ENCODE measurements around the gene RFX5. TPM values are rescaled to one million over a fixed set of nuclear protein-coding genes. Genes with fewer than 3 reads are reported as not detected.

The RFX5 gene
- total RNA-seq, 1 donor from 2014 or later = 8.4 TPM

DNA sequence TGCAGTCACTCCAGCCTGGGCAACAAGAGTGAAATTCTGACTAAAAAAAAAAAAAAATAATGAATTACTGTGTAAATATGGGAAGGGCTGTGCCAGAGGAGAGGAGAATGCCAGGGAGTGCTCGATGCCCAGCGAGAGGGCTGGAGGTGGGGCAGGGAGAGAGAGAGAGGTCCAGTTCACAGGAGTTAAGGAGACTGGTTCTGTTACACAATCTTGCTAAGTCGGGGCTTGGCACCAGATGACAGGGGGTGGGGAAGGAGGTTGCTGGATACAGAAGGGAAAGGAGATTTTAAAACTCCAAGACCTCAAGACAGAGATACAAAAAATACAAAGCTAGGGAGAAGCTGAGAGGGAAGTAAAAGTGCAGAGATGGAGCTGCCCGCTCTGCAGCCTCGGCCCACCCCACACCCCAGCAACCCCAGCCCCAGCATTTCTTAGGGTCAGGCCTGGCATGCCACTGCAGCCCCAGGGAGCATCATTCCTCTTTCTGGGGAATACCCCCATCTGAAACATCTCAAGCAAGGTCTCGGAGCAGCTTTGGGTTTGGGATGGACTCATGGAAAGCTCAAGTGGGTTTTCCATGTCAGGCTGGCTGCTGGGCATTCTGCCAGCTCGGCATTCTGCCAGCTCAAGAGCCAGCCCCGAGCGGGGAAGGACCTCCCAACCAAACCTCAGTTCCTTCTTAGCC, 24.5 kb upstream of the RFX5 start:
- DNase-seq (ENCODE audit: low spot score in 2 of 2) = peak in 1 of 2 donors; percentile 87
- H3K4me1 ChIP-seq = peaks cover 15 to 34% of the 10 kb centered on the region in 2 donors
- H3K9me3 ChIP-seq = no peaks in the 10 kb centered on the region
- intact Hi-C loops (cut with DNase I) = loop anchor here (1.0 kb wide), 2 partner anchors 24 to 28 kb away; partner anchors contain the start of genes PSMB4 and RFX5
- H3K27ac ChIP-seq = peak overlapping the region; percentile 71 to 79
- H3K36me3 ChIP-seq = peaks cover 3 to 5% of the 10 kb centered on the region in 2 donors
- no peaks in the 10 kb centered on the region for H3K27me3 ChIP-seq
- peak overlapping the region; percentile 48 to 63 for H3K4me3 ChIP-seq
- TF ChIP-seq, protein P1, sequence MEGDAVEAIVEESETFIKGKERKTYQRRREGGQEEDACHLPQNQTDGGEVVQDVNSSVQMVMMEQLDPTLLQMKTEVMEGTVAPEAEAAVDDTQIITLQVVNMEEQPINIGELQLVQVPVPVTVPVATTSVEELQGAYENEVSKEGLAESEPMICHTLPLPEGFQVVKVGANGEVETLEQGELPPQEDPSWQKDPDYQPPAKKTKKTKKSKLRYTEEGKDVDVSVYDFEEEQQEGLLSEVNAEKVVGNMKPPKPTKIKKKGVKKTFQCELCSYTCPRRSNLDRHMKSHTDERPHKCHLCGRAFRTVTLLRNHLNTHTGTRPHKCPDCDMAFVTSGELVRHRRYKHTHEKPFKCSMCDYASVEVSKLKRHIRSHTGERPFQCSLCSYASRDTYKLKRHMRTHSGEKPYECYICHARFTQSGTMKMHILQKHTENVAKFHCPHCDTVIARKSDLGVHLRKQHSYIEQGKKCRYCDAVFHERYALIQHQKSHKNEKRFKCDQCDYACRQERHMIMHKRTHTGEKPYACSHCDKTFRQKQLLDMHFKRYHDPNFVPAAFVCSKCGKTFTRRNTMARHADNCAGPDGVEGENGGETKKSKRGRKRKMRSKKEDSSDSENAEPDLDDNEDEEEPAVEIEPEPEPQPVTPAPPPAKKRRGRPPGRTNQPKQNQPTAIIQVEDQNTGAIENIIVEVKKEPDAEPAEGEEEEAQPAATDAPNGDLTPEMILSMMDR (IDR thresholded peaks at IDR 0.05) = no peak

DNA sequence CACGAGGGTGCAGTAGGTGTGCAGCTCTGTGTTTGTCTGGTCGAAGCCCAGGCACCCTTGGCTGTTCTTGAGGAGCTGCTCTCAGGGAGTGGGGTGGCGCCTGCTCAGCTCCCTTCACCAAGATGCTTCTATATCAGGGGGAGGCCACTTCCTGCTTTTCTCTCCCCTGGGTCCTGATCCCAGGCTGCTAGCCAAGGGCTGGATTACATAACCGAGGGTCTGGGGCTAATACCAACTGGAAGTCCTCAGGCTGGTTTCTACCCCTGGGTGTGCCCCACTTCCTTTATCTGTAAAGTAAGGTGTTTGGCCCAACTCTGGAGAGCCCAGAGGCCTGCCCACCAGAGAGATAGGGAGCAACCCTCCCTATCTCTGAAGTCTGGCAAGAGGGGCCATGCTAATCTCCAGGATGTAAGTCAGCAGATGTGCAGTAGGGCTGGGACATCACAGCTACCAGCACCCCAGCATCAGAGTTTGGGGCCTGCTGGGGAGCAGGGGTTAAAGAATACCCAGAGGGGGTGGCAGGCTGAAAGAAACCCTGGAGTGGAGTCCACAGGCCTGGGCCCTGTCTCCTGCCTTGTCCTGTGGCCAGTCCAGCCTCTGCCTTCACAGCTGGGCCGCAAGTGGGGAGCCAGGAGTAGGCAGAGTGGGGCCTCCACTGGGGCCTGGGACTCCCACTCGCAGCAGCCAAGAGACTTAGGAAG, 23.3 kb upstream of the RFX5 start:
- H3K27ac ChIP-seq = peak overlapping the region; percentile 71 to 79
- H3K27me3 ChIP-seq = no peaks in the 10 kb centered on the region
- no peaks in the 10 kb centered on the region for H3K9me3 ChIP-seq
- intact Hi-C loops (cut with DNase I) = no loop called here
- TF ChIP-seq, protein P1 (IDR thresholded peaks at IDR 0.05) = no peak
- H3K36me3 ChIP-seq = peaks cover 12 to 14% of the 10 kb centered on the region in 2 donors
- H3K4me1 ChIP-seq = peaks cover 15 to 34% of the 10 kb centered on the region in 2 donors
- DNase-seq (ENCODE audit: low spot score in 2 of 2) = no peak
- peak overlapping the region in 1 of 2 donors; percentile 63 for H3K4me3 ChIP-seq

DNA sequence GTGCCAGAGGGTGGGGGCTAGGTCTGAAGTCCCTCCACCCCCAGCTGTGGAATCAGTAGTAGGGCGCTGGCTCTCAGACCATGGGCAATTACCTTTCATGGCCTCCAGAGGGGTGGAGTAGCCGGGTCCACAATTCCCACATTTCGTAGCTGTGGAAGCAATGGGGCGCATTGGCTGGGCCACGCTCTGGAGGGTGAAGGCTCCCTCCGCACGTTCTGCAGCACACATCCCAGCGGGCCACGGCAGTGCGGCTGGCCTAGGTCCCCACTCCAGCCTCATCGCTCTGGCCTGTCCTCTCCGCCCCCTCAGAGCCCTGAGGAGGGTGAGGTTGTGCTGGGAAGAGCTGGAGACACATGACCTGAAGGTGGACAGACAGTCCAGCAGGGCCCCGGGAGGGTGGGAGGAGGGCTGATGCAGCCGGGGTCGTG, 22.6 kb upstream of the RFX5 start:
- Histone ChIP-seq H3K4me1 (peaks cover 15 to 34% of the 10 kb centered on the region in 2 donors), H3K9me3 (no peaks in the 10 kb centered on the region), H3K27ac (peak overlapping the region; percentile 71 to 79), H3K27me3 (no peaks in the 10 kb centered on the region), H3K36me3 (peaks cover 17 to 21% of the 10 kb centered on the region in 2 donors), H3K4me3 (peak overlapping the region in 1 of 2 donors; percentile 20)
- intact Hi-C loops (cut with DNase I) = no loop called here
- DNase-seq (ENCODE audit: low spot score in 2 of 2) = no peak
- TF ChIP-seq, protein P1 (IDR thresholded peaks at IDR 0.05) = no peak

DNA sequence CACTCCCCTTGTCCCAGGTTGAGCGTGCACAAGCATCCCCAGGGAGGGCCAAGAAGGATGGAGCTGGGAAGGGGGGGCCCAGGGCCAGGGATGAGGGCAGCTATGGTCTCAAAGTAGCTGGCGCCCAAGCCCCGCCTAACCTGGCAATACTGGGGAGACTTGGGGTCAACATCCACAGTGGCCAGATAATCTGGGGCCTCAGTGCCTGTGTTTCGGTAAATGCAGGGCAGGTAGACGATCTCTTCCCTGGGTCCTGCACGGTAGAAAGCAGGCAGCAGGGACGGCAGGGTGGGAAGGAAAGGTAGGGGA, 22.2 kb upstream of the RFX5 start:
- H3K27me3 ChIP-seq = no peaks in the 10 kb centered on the region
- no peak overlapping the region for H3K27ac ChIP-seq
- TF ChIP-seq, protein P1 (IDR thresholded peaks at IDR 0.05) = no peak
- peaks cover 21 to 25% of the 10 kb centered on the region in 2 donors for H3K36me3 ChIP-seq
- H3K4me1 ChIP-seq = peaks cover 15 to 34% of the 10 kb centered on the region in 2 donors
- intact Hi-C loops (cut with DNase I) = no loop called here
- no peak for DNase-seq (ENCODE audit: low spot score in 2 of 2)
- H3K9me3 ChIP-seq = no peaks in the 10 kb centered on the region
- no peak overlapping the region for H3K4me3 ChIP-seq

DNA sequence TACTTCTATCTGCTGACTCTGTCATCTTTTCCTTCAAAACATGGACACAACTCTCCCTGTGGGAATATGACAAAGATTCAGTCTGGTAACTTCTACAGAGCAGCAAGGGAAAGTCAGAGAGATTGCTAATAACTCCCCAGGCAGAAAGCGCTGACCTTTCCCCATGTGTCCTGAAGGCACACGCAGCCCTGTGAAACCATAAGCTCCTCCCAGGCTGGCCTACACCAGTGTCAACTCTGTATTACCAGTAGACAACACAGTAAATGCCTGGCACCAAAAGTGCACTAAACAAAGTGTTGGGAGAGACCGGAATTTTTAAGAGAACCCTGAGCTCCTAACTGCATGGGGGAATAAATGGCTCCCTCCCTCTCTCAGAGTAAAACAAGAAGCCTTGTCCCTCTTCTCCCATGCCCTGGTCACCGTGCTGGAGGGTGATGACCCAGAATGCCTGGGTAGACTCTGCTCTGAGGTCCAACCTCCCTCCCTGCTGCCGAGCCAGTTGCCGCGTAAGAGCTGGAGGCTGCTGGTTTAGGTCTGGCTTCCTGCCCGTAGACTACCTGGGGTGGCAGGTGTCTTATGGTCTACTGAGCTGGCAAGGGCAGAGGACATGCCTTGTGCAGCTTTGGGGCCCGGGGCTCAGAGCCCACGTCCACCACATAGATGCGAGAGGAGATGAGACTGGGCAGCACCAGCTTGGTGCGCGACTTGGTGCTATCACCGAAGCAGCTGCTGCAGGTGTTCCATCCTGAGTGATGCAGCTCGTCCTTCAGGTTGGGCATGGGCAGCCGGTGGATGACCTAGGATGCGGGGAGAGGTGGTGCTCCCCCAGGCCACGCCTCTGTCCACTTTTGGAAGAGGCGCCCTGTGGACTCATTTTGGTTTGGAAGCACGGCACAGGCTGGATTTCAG, 21.6 kb upstream of the RFX5 start:
- Histone ChIP-seq H3K36me3 (peaks cover 24 to 31% of the 10 kb centered on the region in 2 donors), H3K9me3 (no peaks in the 10 kb centered on the region), H3K27ac (no peak overlapping the region), H3K4me1 (peaks cover 15 to 34% of the 10 kb centered on the region in 2 donors), H3K27me3 (no peaks in the 10 kb centered on the region), H3K4me3 (no peak overlapping the region)
- DNase-seq (ENCODE audit: low spot score in 2 of 2) = peak in 1 of 2 donors; percentile 48
- intact Hi-C loops (cut with DNase I) = no loop called here
- TF ChIP-seq, protein P1 (IDR thresholded peaks at IDR 0.05) = no peak

All from ascending aorta (tissue), 2 donors.